GM06990 (cell line): ENCODE data around the gene DNAH11.

ENCODE experiments used
- DNase-seq: peaks from one replicate; pipeline ENCODE4 v3.0.0-alpha.2; 2011; ENCODE audit not compliant: insufficient read length; ENCODE audit errors: extremely low read depth
- H3K27me3 ChIP-seq: replicated peaks from 2 replicates; pipeline ENCODE4 v1.6.0; 2011; ENCODE audit warnings: low read length; ENCODE audit not compliant: control insufficient read depth, insufficient read depth
- H3K36me3 ChIP-seq: 2 replicates; pipeline ENCODE4 v1.5.1; 2011; ENCODE audit warnings: low read length; ENCODE audit not compliant: control insufficient read depth, insufficient read depth
- H3K4me3 ChIP-seq: replicated peaks from 2 replicates; pipeline ENCODE4 v1.5.1; 2011; ENCODE audit warnings: low read depth, mild to moderate bottlenecking, control low read depth, low read length
- TF ChIP-seq, protein P1 (sequence below): IDR thresholded peaks from 2 replicates; pipeline ENCODE4 v1.5.1; 2011; ENCODE audit warnings: low read length, control low read depth, mild to moderate bottlenecking, inconsistent platforms; ENCODE audit not compliant: insufficient read depth, poor library complexity, severe bottlenecking

DNAH11 gene

DNA sequence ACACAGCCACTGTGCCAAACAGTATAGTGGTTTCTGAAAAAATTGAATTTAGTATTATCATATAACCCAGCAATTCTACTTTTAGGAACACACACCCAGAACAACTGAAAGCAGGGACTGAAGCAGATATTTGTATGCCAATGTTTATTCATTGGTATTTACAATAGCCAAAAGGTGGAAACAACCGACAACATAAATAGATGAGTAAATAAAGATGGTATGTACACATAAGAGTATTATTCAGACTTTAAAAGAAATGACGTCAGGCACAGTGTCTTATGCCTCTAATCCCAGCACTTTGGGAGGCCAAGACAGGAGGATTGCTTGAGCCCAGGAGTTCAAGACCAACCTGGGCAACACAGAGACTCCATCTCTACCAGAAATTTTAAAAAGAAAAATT, 395.6 kb downstream of the DNAH11 start:
- no peak overlapping the region for H3K4me3 ChIP-seq
- TF ChIP-seq, protein P1, sequence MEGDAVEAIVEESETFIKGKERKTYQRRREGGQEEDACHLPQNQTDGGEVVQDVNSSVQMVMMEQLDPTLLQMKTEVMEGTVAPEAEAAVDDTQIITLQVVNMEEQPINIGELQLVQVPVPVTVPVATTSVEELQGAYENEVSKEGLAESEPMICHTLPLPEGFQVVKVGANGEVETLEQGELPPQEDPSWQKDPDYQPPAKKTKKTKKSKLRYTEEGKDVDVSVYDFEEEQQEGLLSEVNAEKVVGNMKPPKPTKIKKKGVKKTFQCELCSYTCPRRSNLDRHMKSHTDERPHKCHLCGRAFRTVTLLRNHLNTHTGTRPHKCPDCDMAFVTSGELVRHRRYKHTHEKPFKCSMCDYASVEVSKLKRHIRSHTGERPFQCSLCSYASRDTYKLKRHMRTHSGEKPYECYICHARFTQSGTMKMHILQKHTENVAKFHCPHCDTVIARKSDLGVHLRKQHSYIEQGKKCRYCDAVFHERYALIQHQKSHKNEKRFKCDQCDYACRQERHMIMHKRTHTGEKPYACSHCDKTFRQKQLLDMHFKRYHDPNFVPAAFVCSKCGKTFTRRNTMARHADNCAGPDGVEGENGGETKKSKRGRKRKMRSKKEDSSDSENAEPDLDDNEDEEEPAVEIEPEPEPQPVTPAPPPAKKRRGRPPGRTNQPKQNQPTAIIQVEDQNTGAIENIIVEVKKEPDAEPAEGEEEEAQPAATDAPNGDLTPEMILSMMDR, result no peak
- no peak for DNase-seq
- no peaks in the 10 kb centered on the region for H3K27me3 ChIP-seq
- H3K36me3 ChIP-seq, result no peaks in the 10 kb centered on the region

DNA sequence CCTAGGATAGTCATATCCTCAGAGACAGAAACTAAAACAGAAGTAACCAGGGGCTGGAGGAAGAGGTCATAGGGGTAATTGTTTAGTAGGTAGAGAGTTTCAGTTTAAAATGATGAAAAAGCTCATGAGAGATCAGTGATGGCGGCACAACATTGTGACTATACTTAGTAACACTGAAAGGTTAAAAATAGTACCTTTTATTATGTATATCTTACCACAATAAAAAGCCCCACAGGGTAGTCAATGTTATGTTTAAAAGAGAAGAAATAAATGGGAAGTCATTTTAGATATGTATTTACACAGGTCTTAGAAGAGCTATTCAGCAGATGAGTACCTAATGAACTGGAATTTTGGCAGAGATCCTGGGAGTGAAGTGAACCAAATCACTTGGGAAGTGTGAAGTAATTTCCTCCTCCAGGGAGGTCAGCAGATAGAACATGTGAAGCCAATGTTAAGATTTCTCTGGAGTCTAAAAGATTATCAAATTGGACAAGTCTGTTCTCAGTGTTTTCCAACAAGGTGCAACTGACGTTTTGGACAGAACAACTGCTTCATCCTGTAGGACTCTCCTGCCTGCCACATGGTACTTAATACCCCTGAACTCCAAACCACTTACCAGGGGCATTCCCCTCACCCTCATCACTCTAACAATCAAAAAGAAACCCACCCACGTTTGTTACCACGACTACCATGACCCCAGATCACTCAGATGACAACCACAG, 396.5 kb downstream of the DNAH11 start:
- DNase-seq, result peak; percentile 45
- Histone ChIP-seq H3K36me3 (no peaks in the 10 kb centered on the region), H3K4me3 (peak overlapping the region; percentile 16), H3K27me3 (no peaks in the 10 kb centered on the region)
- TF ChIP-seq, protein P1, result no peak

DNA sequence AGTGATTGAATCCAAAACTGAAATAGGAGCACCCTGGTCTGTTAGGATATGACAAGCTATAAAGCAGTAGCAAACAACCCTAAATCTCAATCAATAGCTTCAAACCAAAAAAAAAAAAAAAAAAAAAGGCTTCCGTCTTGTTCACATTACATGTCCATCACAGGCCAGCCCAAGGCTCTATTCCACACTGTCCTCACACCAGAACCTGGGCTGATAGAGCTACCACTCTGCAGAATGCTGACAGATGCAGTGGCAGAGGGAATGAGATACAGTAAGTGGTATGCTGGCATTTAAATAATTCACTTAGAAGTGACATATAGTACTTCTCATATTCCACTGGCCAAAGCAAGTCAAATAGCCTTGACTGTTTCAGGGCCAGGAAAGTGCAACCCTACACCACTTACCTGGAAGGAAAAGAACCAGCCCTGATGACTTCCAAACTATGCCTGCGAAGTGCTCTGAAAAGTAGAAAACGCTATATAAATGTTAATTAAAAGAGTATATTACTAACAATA, 397.1 kb downstream of the DNAH11 start:
- Histone ChIP-seq H3K27me3 (no peaks in the 10 kb centered on the region), H3K36me3 (no peaks in the 10 kb centered on the region), H3K4me3 (no peak overlapping the region)
- DNase-seq, result no peak
- TF ChIP-seq, protein P1, result no peak

DNA sequence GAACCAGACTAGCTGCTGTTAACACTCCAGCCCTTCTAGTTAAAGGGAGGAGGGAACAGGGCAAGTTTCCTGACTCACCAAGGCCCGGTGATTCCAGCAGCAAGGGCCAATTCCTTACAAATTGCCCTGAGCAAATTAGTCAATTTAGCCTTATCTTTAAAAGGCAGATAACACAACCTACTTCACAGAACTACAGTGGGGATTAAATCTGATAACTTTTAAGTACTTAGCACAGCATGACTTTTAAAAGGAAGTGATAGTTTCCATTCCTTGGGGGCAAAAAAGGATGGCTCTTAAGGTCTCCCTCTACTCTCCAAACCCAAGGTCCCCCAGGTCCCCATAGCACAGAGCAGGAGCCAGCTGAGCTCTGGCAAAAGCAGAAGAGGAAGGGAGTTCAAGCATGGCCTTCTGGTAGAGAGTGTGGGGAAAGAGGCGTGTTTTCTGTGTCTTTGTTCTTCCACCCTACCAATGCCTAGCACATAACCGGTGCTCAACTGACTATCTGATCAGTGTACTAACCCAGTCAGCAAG, 398.8 kb downstream of the DNAH11 start:
- Histone ChIP-seq H3K36me3 (no peaks in the 10 kb centered on the region), H3K27me3 (no peaks in the 10 kb centered on the region), H3K4me3 (no peak overlapping the region)
- no peak for DNase-seq
- TF ChIP-seq, protein P1, result no peak

DNA sequence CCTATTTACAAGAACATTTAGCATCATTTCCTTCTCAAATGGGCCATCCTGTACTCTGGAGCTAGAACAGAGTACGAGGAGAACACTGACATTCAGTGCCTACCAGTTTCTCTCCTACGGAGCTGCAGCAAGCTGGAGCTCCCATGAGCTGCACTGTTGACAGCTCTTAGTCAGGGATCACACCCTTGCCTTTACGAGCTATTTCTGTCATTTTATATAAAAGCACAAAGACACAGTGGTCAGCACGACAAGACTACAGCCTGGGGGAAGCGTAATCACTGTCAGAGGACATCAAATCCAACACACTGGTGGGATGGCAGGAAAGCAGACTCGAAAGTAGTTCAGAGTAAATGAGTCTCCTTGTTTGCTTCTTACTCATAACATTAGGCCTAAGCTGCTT, 400.1 kb downstream of the DNAH11 start:
- TF ChIP-seq, protein P1, result no peak
- no peak for DNase-seq
- no peaks in the 10 kb centered on the region for H3K27me3 ChIP-seq
- H3K36me3 ChIP-seq, result no peaks in the 10 kb centered on the region
- no peak overlapping the region for H3K4me3 ChIP-seq
